MM.1S (cell line): Measurements from ENCODE around the gene NHSL2.
A peak's percentile ranks its signal among the peaks of the same experiment; 100 is the strongest.
"Not testable (repeated sequence)": the region's sequence is repeated elsewhere in the genome, so short reads cannot be mapped to it uniquely, and the experiment has no call there.

Experiments used
- DNase-seq: peaks from one replicate; pipeline ENCODE4 v3.0.0-alpha.2; 2015
- H2AFZ ChIP-seq: fragments of 300-600 bp; sonication (generic); 2 replicates; pipeline ENCODE4 v1.6.0; 2016; ENCODE audit warnings: antibody characterized with exemption, low read length
- H3F3A ChIP-seq: fragments of 300-600 bp; sonication (generic); 2 replicates; pipeline ENCODE4 v1.6.1; 2016; ENCODE audit warnings: mild to moderate bottlenecking, antibody characterized with exemption, low read length, moderate library complexity, mixed read lengths; ENCODE audit not compliant: insufficient read depth
- H3K27ac ChIP-seq: fragments of 300-600 bp; sonication (generic); 2 replicates; pipeline ENCODE4 v1.5.1; 2016; ENCODE audit warnings: mild to moderate bottlenecking, low read length
- H3K27me3 ChIP-seq: fragments of 300-600 bp; sonication (generic); replicated peaks from 2 replicates; pipeline ENCODE4 v1.6.0; 2016; ENCODE audit warnings: low read length; ENCODE audit not compliant: insufficient read depth
- H3K36me3 ChIP-seq: fragments of 300-600 bp; sonication (generic); replicated peaks from 2 replicates; pipeline ENCODE4 v1.6.1; 2016; ENCODE audit warnings: mild to moderate bottlenecking, low read length, mixed read lengths; ENCODE audit not compliant: insufficient read depth
- H3K4me1 ChIP-seq: fragments of 300-600 bp; sonication (generic); 2 replicates; pipeline ENCODE4 v1.6.1; 2016; ENCODE audit warnings: low read length, mixed read lengths
- H3K4me2 ChIP-seq: fragments of 300-600 bp; sonication (generic); 2 replicates; pipeline ENCODE4 v1.6.0; 2016; ENCODE audit warnings: low read depth, low read length
- H3K4me3 ChIP-seq: fragments of 300-600 bp; sonication (generic); 2 replicates; pipeline ENCODE4 v1.5.1; 2016; ENCODE audit warnings: low read length, mixed read lengths
- H3K79me2 ChIP-seq: fragments of 300-600 bp; sonication (generic); 2 replicates; pipeline ENCODE4 v1.6.1; 2016; ENCODE audit warnings: mixed run types, low read length, mixed read lengths
- H3K9ac ChIP-seq: fragments of 300-600 bp; sonication (generic); 2 replicates; pipeline ENCODE4 v1.6.1; 2016; ENCODE audit warnings: low read length, mixed read lengths
- H3K9me2 ChIP-seq: fragments of 300-600 bp; sonication (generic); replicated peaks from 2 replicates; pipeline ENCODE4 v1.6.1; 2016; ENCODE audit warnings: mild to moderate bottlenecking, low read length, mixed read lengths; ENCODE audit not compliant: insufficient read depth
- H3K9me3 ChIP-seq: fragments of 300-600 bp; sonication (generic); replicated peaks from 2 replicates; pipeline ENCODE4 v1.6.1; 2016; ENCODE audit warnings: mild to moderate bottlenecking, low read length, mixed read lengths; ENCODE audit not compliant: insufficient read depth
- H4K20me1 ChIP-seq: fragments of 300-600 bp; sonication (generic); 2 replicates; pipeline ENCODE4 v1.6.1; 2016; ENCODE audit warnings: mild to moderate bottlenecking, low read length, moderate library complexity, mixed read lengths; ENCODE audit not compliant: insufficient read depth
- CTCF ChIP-seq: fragments of 300-600 bp; sonication (generic); IDR thresholded peaks from 2 replicates; pipeline ENCODE4 v1.5.1; 2016; ENCODE audit warnings: antibody characterized with exemption, low read length, mixed read lengths
- EZH2 ChIP-seq: fragments of 300-600 bp; sonication (generic); optimal IDR thresholded peaks from 2 replicates; pipeline ENCODE3; 2017; ENCODE audit warnings: low read depth, mild to moderate bottlenecking, antibody characterized with exemption, low read length, mixed read lengths
- EZH2phosphoT487 ChIP-seq: fragments of 300-600 bp; sonication (generic); IDR thresholded peaks from 2 replicates; pipeline ENCODE4 v1.6.1; 2018; ENCODE audit warnings: antibody characterized with exemption, low read length

NHSL2 gene

GRCh38 chrX:72165551-72165950, 254.9 kb downstream of the NHSL2 start:
- Histone ChIP-seq H3K27ac (no peak overlapping the region), H3K79me2 (no peaks in the 10 kb centered on the region), H3K4me3 (no peak overlapping the region), H3K4me2 (no peak overlapping the region), H3K9me3 (no peaks in the 10 kb centered on the region), H3K9ac (no peak overlapping the region), H2AFZ (no peak overlapping the region), H3K9me2 (no peaks in the 10 kb centered on the region), H4K20me1 (no peaks in the 10 kb centered on the region), H3K4me1 (no peaks in the 10 kb centered on the region), H3K27me3 (no peaks in the 10 kb centered on the region), H3K36me3 (no peaks in the 10 kb centered on the region), H3F3A (no peaks in the 10 kb centered on the region)
- no peak for DNase-seq
- TF ChIP-seq CTCF (no peak), EZH2phosphoT487 (no peak), EZH2 (no peak)

GRCh38 chrX:72169008-72169728, 258.5 kb downstream of the NHSL2 start:
- DNase-seq = peak; percentile 88
- peak overlapping the region; percentile 76 for H2AFZ ChIP-seq
- peak overlapping the region; percentile 46; the same call in 1 of the 2 replicates for H3K4me2 ChIP-seq
- peak overlapping the region; percentile 60; the same call in 1 of the 2 replicates for H3K27ac ChIP-seq
- H4K20me1 ChIP-seq = no peaks in the 10 kb centered on the region
- TF ChIP-seq EZH2 (no peak), CTCF (no peak), EZH2phosphoT487 (no peak)
- peak overlapping the region; percentile 52; the same call in 1 of the 2 replicates for H3K9ac ChIP-seq
- no peaks in the 10 kb centered on the region for H3K4me1 ChIP-seq
- no peaks in the 10 kb centered on the region for H3F3A ChIP-seq
- no peaks in the 10 kb centered on the region for H3K79me2 ChIP-seq
- no peaks in the 10 kb centered on the region for H3K27me3 ChIP-seq
- peak overlapping the region; percentile 45 for H3K4me3 ChIP-seq
- H3K9me2 ChIP-seq = no peaks in the 10 kb centered on the region
- no peaks in the 10 kb centered on the region for H3K9me3 ChIP-seq
- H3K36me3 ChIP-seq = no peaks in the 10 kb centered on the region

GRCh38 chrX:72176289-72176688, 265.6 kb downstream of the NHSL2 start:
- not testable (repeated sequence) for H3K27me3 ChIP-seq, H3K27ac ChIP-seq, H2AFZ ChIP-seq, H4K20me1 ChIP-seq, H3K4me1 ChIP-seq, H3K9me2 ChIP-seq, H3K9me3 ChIP-seq, H3F3A ChIP-seq, H3K4me3 ChIP-seq, H3K79me2 ChIP-seq, H3K4me2 ChIP-seq, H3K36me3 ChIP-seq, H3K9ac ChIP-seq, DNase-seq

GRCh38 chrX:72176981-72177380, 266.3 kb downstream of the NHSL2 start:
- Histone ChIP-seq H3K4me3 (no peak overlapping the region), H3K9ac (no peak overlapping the region), H4K20me1 (no peaks in the 10 kb centered on the region), H3K36me3 (no peaks in the 10 kb centered on the region), H3F3A (no peaks in the 10 kb centered on the region), H2AFZ (no peak overlapping the region), H3K27me3 (no peaks in the 10 kb centered on the region), H3K9me2 (no peaks in the 10 kb centered on the region), H3K4me2 (no peak overlapping the region), H3K9me3 (no peaks in the 10 kb centered on the region), H3K27ac (no peak overlapping the region), H3K79me2 (peaks cover 4% of the 10 kb centered on the region), H3K4me1 (no peaks in the 10 kb centered on the region)
- TF ChIP-seq EZH2phosphoT487 (no peak), EZH2 (no peak), CTCF (no peak)
- DNase-seq = no peak
